Right ventricle myocardium inferior (tissue), 1 donor: ENCODE data around the gene UCK2. TPM values are rescaled to one million over a fixed set of nuclear protein-coding genes. Genes with fewer than 3 reads are reported as not detected.
"Not testable (repeated sequence)": the region's sequence is repeated elsewhere in the genome, so short reads cannot be mapped to it uniquely, and the experiment has no call there.

Experiments used
- ATAC-seq: fragments of 200-7000 bp; cut with Tn5 transposase; one replicate; pipeline ENCODE4 v1.9.1; 2020; ENCODE audit warnings: mild to moderate bottlenecking, moderate library complexity
- DNase-seq: peaks from one replicate; pipeline ENCODE4 v3.0.0; 2021; ENCODE audit errors: missing footprints
- intact Hi-C: fragments of 100-400 bp; cut with DNase I; formaldehyde crosslinking; loops from one replicate; pipeline ENCODE4 v1.11.0; 2022
- long read RNA-seq: library from polyadenylated mRNA; unstranded; transcript quantifications from one replicate; pipeline ENCODE4 v2.0.0, GENCODE V29; 2021
- total RNA-seq: library from RNA; stranded (reverse); fragmentation: NEBNext Ultra II Directional; extraction: Animal tissue kit (Norgen Biotek cat#: 25700); gene quantifications from one replicate; pipeline ENCODE4 v1.2.1, GENCODE V29; 2021
- donor health status: DM: no; HTN: yes; CAD: no; lungs with severe emphysema.

Gene UCK2
- total RNA-seq, result 8.4 TPM
- long read RNA-seq, partial matches to known transcripts, result 0 of 4 reads
- long read RNA-seq, other reads (novel, unspliced or antisense), result 0 of 4 reads

- ATAC-seq (peak; percentile 94), DNase-seq (peak; percentile 89)
- intact Hi-C loops, result loop anchor here (2.0 to 5.0 kb wide), 2 partner anchors 59 to 85 kb away; partner anchors contain the start of gene TMCO1
Measured at GRCh38 chr1:165827268-165828102, at the start of gene UCK2. TSS of gene UCK2 (plus strand) at chr1:165827614. CDS start at chr1:165827834, 220 bp downstream.

GRCh38 chr1:165778197-165778596, 49.2 kb upstream of the UCK2 start:
- ATAC-seq, intact Hi-C loops, DNase-seq: not testable (repeated sequence)

DNA sequence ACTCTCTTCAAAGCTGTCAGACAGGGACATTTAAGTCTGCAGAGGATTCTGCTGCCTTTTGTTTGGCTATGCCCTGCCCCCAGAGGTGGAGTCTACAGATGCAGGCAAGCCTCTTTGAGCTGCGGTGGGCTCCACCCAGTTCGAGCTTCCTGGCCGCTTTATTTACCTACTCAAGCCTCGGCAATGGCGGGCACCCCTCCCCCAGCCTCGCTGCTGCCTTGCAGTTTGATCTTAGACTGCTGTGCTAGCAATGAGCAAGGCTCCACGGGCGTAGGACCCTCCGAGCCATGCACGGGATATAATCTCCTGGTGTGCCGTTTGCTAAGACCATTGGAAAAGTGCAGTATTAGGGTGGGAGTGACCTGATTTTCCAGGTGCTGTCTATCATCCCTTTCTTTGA, 43.9 kb upstream of the UCK2 start:
- ATAC-seq, intact Hi-C loops, DNase-seq: not testable (repeated sequence)

DNA sequence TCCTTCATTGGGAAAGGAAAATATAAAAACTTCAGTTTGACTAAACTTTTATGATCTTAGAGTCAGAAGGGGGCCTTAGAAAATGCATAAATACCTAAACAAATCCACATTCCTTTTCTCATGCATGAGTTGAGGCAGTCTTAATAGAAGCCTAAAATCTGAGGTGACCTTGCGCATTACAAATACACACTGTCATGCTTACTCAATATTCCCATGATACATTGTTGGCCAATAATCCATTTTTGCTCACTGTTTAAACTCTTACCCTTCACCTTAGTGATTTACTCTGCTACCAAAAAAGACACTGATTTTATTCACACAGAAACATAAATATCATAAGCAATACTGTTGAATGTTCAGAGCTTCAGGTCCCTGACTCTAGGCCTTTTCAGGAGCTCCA, 39.7 kb upstream of the UCK2 start:
- no peak for ATAC-seq
- intact Hi-C loops, result no loop called here
- DNase-seq, result no peak

DNA sequence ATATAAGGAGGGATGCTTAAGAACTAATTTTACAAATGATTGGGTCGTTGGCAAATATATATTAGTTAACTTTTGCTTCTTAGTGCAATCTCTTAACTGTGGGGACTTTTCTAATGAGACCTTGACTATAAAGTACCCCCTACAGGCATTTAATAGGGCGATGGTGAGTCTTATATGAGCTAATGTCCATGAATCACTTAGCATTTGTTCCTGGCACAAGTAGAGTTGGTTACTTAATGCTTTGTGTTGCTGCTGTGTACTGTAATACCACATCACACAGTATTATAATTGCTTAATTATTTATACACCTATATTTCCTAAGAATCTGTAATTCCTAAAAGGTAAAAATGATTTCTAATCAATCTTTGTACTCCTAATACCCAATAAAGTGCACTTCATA, 33.5 kb upstream of the UCK2 start:
- no peak for DNase-seq
- intact Hi-C loops, result no loop called here
- ATAC-seq, result no peak

DNA sequence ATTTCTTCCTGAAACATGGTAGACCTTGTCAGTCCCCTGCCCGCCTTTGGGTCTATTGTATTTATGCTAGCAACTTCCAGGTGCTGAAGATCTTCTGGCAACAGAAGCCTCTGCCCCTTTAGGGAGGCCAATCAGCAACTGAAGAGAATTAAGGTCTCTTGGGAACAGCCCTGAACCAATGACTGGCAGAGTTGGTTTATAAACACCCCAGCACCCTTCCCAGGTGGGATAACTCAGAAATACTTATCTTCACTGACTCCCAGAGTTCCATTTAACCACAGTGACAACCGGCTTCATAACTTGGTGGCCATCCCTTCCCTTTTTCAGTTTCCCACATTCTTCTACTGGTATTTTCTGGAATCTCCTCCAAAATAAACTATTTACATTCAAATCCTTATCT, 31.5 kb upstream of the UCK2 start:
- intact Hi-C loops, result no loop called here
- ATAC-seq (no peak), DNase-seq (no peak)

DNA sequence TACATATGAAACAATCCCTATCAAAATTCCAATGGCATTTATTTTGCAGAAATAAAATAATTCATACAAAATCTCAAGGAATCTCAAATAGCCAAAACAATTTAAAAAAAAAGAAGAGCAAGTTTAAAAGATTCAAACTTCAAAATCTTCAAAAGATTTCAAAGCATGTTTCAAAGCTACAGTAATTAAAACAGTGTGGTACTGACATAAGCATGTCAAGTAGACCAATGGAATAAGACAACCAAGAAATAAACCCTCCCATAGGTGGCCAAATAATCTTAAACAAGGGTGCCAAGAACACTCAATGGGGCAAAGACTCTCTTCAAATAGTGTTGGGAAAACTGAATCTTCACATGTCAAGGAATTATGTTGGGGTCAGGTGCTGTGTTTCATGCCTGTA, 28.0 kb upstream of the UCK2 start:
- intact Hi-C loops, result no loop called here
- DNase-seq (no peak), ATAC-seq (no peak)

- intact Hi-C loops, ATAC-seq, DNase-seq: not testable (repeated sequence)
Measured at GRCh38 chr1:165804513-165804912, 22.9 kb upstream of the UCK2 start.

GRCh38 chr1:165807613-165808012, 19.8 kb upstream of the UCK2 start:
- DNase-seq, result no peak
- ATAC-seq, result no peak
- intact Hi-C loops, result no loop called here

- ATAC-seq, result peak; percentile 44
- no peak for DNase-seq
- intact Hi-C loops, result no loop called here
Measured at GRCh38 chr1:165815725-165816124, 11.7 kb upstream of the UCK2 start.

GRCh38 chr1:165816157-165816556, 11.3 kb upstream of the UCK2 start:
- intact Hi-C loops, result no loop called here
- DNase-seq, result no peak
- ATAC-seq, result no peak

DNA sequence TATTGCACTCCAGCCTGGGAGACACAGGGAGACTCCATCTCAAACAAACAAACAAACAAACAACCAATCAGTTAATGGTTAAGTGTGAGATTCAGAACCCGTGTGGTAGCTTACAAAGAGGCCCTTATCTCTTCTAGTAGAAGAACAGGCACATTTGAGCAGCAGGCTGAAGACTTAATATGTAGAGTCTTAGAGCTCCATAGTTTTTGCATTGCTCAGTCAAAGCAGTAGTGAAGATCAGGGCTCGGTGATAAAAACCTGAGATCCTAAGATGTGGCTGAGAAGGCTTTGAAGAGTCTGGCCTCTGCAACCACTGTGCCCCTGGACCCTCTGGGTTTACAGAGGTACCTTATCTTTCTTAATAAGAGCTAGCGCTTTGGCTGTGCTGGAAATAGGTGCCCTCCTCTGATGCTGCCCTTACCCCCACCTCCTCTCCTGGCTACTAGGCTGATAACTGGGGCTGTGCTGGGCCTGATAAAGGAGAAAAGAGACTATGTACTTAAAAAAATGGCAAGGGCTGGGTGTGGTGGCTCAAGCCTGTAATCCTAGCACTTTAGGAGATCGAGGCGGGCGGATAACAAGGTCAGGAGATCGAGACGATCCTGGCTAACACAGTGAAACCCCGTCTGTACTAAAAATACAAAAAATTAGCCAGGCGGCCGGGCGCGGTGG, 10.5 kb upstream of the UCK2 start:
- ATAC-seq (no peak), DNase-seq (no peak)
- intact Hi-C loops, result no loop called here

GRCh38 chr1:165823552-165824268, 3.7 kb upstream of the UCK2 start:
- intact Hi-C loops, result no loop called here
- no peak for ATAC-seq

GRCh38 chr1:165824269-165824643, 3.2 kb upstream of the UCK2 start:
- intact Hi-C loops, result no loop called here
- no peak for ATAC-seq

More at GRCh38 chr1:165823552-165824268, 3.7 kb upstream of the UCK2 start:
- DNase-seq, result no peak

DNA sequence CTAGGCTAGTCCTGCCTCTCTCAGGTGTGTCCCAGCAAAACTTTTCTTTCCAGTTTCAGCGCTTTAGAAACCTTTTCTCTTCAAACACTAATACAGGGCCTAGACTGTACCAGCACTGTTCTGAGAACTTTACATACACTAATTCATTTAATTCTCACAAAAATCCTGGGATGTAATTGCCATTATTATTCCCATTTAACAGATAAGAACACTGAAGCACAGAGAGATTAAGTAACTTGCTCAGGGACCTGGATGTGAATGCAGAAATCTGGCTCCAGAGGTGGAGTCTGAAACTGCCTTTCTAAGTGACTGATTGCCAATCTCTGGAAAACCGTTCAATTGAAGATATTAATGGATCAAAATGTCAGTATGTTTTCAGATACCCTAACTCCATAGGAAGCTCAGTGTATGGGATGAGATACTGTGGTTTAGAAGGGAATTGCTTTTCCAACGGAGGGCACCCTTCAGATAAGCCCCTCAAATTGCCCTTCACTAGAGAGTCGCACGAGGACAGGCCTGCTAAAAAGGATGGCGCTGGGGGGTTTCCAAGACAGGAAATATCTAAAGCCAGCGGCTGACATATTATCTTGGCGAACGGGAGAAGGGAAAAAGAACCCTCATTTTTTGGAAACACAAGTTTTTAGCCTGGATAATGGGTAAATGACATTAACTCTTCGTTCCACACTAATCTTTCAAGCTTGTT, 698 bp upstream of the UCK2 start:
- ATAC-seq, result no peak
- no peak for DNase-seq
- intact Hi-C loops, result loop anchor here (2.0 to 5.0 kb wide), 2 partner anchors 58 to 86 kb away; partner anchors contain the start of gene TMCO1

More at GRCh38 chr1:165824269-165824643, 3.2 kb upstream of the UCK2 start:
- no peak for DNase-seq

DNA sequence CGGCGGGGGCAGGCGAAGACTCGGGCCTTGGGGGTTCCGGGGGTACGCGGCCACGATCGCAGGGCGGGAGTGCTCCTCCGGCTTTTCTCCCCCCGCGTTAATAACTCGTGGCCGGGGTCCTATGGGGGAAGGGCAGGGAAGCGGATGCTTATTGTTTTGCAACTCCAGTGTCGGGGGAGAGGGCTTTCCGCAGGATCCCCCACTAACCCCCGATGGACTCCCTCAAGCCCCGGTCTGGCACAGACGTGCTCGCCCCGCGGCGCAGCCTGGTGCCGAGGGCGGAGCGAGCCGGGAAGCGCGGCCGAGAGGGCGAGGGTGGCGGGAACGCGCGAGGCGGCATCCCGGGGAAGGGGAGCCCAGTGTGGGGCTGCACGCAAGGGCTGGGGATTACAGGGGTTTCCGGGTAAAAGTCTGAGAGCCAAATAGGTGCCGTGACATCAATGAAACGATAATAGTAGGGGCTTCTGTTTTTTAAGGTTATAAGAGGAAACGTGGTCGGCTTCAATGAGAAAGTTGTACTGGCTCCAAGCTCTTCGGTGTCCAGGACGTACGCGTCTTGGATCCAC, 772 bp downstream of the UCK2 start:
- intact Hi-C loops, result loop anchor here (5.0 kb wide), 1 partner anchor 84 kb away; no protein-coding TSS in a partner anchor
- ATAC-seq, result no peak
- DNase-seq, result no peak

- no peak for DNase-seq
Measured at GRCh38 chr1:165828669-165829329, 1.4 kb downstream of the UCK2 start.

DNA sequence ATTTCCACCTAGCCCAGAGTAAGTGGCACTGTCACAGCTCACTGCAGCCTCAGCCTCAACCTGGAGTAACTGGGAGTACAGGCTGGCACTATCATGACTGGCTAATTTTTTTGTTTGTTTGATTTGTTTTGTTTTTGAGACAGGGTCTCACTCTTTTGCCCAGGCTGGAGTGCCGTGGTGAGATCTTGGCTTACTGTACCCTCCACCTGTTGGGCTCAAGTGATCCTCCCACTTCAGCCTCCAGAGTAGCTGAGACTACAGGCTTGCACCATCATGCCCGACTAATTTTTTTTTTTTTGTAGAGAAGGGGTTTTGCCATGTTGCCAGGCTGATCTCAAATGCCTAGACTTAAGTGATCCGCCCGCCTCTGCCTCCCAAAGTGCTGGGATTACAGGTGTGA, 2.5 kb downstream of the UCK2 start:
- intact Hi-C loops, result loop anchor here (5.0 kb wide), 1 partner anchor 82 kb away; no protein-coding TSS in a partner anchor
- ATAC-seq (no peak), DNase-seq (no peak)

More at GRCh38 chr1:165828669-165829329, 1.4 kb downstream of the UCK2 start:
- intact Hi-C loops, result loop anchor here (5.0 kb wide), 1 partner anchor 84 kb away; no protein-coding TSS in a partner anchor
- peak; percentile 32 for ATAC-seq
